ENCODE results near the gene FKBP1A.

FKBP1A gene

DNA sequence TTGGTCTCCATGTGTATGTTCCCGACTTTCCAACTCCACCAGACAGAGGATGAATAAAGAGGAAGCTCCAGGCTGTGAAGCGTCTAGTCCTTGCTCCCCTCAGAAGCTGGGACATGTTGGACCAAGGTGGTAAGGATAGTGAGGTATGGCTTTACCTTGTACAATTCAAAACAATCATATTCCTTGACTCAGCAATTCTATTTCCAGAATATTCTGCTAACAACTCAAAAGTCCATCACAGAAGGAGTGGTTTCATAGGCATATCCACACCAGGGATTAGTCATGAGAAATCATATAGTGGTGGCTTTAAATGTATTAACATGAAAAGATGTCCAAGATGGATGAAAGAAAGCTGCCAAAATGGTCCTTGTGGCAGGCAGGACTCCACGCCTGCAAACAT, 19.8 kb downstream of the FKBP1A start:
- peaks cover 31% of the 10 kb centered on the region for H3K36me3 ChIP-seq

GRCh38 chr20:1371830-1372539, 20.9 kb downstream of the FKBP1A start:
- no peak for DNase-seq

More for the DNA sequence above, 19.8 kb downstream of the FKBP1A start:
- no peak for DNase-seq
- no peak overlapping the region for H3K27ac ChIP-seq
- no peaks in the 10 kb centered on the region for H3K9me3 ChIP-seq (ENCODE audit: severe bottlenecking)
- no peak for TF ChIP-seq CTCF (IDR thresholded peaks at IDR 0.05; ENCODE audit: low read depth, low read length)
- H3K27me3 ChIP-seq (ENCODE audit: insufficient read depth, low read depth, severe bottlenecking), result no peaks in the 10 kb centered on the region
- H3K4me3 ChIP-seq (ENCODE audit: low read depth, low read length), result no peak overlapping the region

GRCh38 chr20:1371202-1371782, 21.6 kb downstream of the FKBP1A start:
- no peak for DNase-seq
- Histone ChIP-seq H3K27me3 (ENCODE audit: insufficient read depth, low read depth, severe bottlenecking) (no peaks in the 10 kb centered on the region), H3K36me3 (peaks cover 40% of the 10 kb centered on the region), H3K4me3 (ENCODE audit: low read depth, low read length) (no peak overlapping the region), H3K27ac (no peak overlapping the region), H3K9me3 (ENCODE audit: severe bottlenecking) (no peaks in the 10 kb centered on the region)
- no peak for TF ChIP-seq CTCF (IDR thresholded peaks at IDR 0.05; ENCODE audit: low read depth, low read length)

More at GRCh38 chr20:1371830-1372539, 20.9 kb downstream of the FKBP1A start:
- Histone ChIP-seq H3K27me3 (ENCODE audit: insufficient read depth, low read depth, severe bottlenecking) (no peaks in the 10 kb centered on the region), H3K27ac (no peak overlapping the region), H3K9me3 (ENCODE audit: severe bottlenecking) (no peaks in the 10 kb centered on the region), H3K4me3 (ENCODE audit: low read depth, low read length) (no peak overlapping the region), H3K36me3 (peaks cover 40% of the 10 kb centered on the region)
- no peak for TF ChIP-seq CTCF (IDR thresholded peaks at IDR 0.05; ENCODE audit: low read depth, low read length)

GRCh38 chr20:1370548-1371110, 22.2 kb downstream of the FKBP1A start:
- H3K27me3 ChIP-seq (ENCODE audit: insufficient read depth, low read depth, severe bottlenecking), result no peaks in the 10 kb centered on the region
- H3K27ac ChIP-seq, result no peak overlapping the region
- DNase-seq, result no peak
- no peak overlapping the region for H3K4me3 ChIP-seq (ENCODE audit: low read depth, low read length)
- TF ChIP-seq CTCF (IDR thresholded peaks at IDR 0.05; ENCODE audit: low read depth, low read length), result no peak
- peaks cover 40% of the 10 kb centered on the region for H3K36me3 ChIP-seq
- H3K9me3 ChIP-seq (ENCODE audit: severe bottlenecking), result no peaks in the 10 kb centered on the region

DNA sequence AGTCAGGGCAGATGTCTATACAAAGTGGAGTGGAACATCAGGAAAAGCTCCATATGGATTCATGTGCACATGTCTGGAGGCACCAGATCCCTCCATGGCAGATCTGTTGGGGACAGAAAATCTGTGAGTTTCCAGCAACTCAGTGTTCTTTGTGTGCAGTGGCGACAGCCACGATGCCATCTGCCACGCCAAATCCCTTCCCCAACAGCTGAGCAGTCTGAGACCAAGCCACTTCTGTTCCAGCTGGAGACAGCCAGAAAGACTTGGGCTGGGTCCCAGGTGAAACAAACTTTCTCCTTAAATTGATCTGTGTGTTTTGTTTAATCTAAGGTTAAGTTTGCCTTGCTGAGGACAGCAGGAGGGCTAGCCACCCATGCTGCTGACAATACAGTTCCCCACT, 22.9 kb downstream of the FKBP1A start:
- Histone ChIP-seq H3K9me3 (ENCODE audit: severe bottlenecking) (no peaks in the 10 kb centered on the region), H3K36me3 (peaks cover 40% of the 10 kb centered on the region), H3K27me3 (ENCODE audit: insufficient read depth, low read depth, severe bottlenecking) (no peaks in the 10 kb centered on the region), H3K27ac (peak overlapping the region; percentile 45), H3K4me3 (ENCODE audit: low read depth, low read length) (no peak overlapping the region)
- TF ChIP-seq CTCF (IDR thresholded peaks at IDR 0.05; ENCODE audit: low read depth, low read length), result no peak
- peak; percentile 52 for DNase-seq

All from WERI-Rb-1 (cell line).